ENCODE data around the gene HDAC8.
"Not testable (repeated sequence)": the region's sequence is repeated elsewhere in the genome, so short reads cannot be mapped to it uniquely, and the experiment has no call there.

Gene HDAC8

GRCh38 chrX:72460715-72461114 is 111.9 kb downstream of the HDAC8 start:
- no peak for DNase-seq

DNA sequence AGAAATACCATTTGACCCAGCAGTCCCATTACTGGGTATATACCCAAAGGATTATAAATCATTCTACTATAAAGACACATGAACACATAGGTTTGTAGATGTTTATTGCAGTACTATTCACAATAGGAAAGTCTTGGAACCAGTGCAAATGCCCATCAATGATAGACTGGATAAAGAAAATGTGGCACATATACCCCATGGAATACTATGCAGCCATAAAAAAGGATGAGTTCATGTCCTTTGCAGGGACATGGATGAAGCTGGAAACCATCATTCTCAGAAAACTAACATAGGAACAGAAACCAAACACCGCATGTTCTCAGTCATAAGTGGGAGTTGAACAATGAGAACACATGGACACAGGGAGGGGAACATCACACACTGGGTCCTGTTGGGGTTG is 123.6 kb downstream of the HDAC8 start:
- DNase-seq: not testable (repeated sequence)

- DNase-seq: not testable (repeated sequence)
Observed at GRCh38 chrX:72440764-72441163, 131.9 kb downstream of the HDAC8 start.

- no peak for DNase-seq
Observed at GRCh38 chrX:72436010-72436409, 136.6 kb downstream of the HDAC8 start.

DNA sequence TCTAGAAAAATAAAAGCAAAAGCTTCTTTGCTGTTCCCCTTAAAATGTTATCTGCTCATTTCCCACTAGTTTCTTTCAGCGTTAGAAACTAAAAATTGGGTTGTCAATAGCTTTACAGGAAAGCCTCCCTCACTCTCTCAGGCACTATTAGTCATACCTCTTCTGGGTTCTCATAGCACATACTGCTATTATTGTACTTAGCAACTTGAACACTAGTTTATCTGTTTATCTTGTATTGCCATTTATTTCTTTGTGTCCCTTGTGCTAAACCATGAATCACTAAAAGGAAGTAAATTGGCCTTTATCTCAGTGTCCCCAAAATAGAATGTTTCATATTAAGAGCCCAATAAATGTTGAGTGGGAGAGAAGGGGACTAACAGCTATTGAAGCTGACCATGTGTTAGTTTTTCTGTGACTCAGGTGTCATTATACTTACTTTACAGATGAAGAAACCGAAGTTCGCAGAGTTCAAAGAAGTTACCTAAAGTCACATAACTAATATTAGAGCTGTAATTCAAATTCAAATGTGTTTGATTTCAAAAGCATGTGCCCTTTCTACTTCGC is 142.2 kb downstream of the HDAC8 start:
- DNase-seq: no peak

DNA sequence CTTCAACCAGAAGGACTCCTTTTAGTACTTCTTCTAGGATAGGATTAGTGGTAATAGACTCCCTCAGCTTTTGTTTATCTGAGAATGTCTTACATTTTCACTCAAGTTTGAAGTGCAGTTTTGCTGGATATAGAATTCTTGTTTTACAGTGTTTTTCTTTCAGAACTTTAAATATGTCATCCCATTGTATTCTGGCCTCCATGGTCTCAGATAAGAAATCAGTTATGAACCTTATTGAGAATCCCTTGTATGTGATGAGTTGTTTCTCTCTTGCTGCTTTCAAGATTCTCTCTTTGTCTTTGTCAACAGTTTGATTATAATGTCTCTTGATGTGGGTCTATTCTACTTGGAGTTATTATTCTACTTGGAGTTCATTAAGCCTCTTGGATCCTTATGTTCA is 150.8 kb downstream of the HDAC8 start:
- no peak for DNase-seq

GRCh38 chrX:72409993-72410392 is 162.7 kb downstream of the HDAC8 start:
- DNase-seq: no peak

- no peak for DNase-seq
Observed at GRCh38 chrX:72408885-72409284, 163.8 kb downstream of the HDAC8 start.

DNA sequence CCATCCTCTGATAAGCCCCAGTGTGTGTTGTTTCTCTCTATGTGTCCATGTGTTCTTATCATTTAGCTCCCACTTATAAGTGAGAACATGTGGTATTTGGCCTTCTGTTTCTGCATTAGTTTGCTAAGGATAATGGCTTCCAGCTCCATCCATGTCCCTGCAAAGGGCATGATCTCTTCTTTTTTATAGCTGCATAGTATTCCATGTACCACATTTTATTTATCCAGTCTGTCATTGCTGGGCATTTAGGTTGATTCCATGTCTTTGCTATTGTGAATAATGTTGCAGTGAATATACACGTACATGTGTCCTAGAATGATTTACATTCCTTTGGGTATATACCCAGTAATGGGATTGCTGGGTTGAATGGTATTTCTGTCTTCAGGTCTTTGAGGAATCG is 167.5 kb downstream of the HDAC8 start:
- not testable (repeated sequence) for DNase-seq

DNA sequence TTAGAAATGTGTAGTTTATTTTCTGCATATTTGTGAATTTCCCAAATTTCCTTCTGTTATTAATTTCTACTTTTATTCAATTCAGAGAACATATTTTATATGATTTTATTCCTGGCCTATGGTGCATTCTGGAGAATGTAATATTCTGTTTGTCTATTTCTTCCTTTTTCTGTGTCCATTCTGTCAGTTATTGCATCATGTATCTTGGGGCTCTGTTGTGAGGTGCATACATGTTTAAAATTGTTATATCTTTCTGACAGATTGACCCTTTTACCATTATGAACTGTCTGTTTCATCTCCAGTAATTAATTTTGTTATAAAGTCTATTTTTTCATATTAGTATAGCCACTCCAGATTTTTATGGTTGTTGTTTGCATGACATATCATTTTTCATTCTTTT is 170.0 kb downstream of the HDAC8 start:
- DNase-seq: no peak

GRCh38 chrX:72399816-72400215 is 172.8 kb downstream of the HDAC8 start:
- DNase-seq: no peak

DNA sequence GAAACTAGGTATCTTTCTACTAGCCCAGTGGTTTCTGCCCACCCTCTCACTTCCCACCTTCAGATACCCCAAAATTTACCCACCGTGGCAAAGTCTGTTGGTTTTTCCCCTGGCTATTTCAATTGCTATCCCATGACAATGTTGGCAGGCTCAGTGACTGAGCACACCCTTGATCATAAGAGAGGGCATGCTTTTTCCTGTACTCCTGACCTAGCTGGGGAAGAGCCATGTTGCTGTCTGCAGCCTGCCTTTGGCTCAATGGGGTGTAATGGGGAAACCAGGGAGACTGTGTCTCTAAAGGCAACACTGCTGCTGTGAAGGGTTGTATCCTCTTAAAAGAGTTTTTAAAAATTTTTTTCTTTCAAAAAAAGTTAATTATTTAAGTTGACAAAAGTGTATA is 176.5 kb downstream of the HDAC8 start:
- DNase-seq: no peak

GRCh38 chrX:72395237-72395636 is 177.4 kb downstream of the HDAC8 start:
- no peak for DNase-seq

DNA sequence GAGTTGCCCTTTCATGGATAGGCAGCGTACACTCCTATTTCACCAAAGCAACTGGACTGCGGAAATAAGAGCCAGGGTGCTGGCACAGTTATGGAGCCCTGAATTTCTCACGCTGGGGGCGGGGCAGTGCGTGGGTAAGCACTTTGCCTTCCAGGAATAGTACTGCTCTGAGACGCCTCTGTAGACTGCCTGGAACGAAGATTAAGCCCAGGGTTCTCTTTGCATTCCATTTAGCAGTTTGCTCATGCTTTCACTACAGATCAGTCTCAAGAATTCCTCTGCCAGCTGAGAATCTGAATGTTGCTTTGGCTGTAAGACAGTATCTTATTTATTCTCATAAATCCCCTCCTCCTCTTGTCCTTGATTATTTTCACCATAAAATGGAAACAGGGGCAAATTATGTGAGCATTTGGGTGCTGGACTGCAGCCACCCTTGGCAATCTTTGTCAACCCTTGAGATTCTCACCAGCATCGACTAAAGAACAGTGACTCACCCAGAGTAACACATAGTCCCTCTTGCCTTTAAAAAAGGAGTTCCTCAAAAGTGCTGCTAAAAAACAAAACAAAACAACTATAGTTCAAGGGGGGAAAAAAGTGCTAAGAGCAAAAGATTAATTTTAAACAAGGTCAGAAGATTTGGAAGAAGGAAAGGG is 178.0 kb downstream of the HDAC8 start:
- DNase-seq: no peak

- no peak for DNase-seq
Observed at GRCh38 chrX:72393836-72394517, 178.7 kb downstream of the HDAC8 start.

GRCh38 chrX:72392816-72393800 is 179.5 kb downstream of the HDAC8 start:
- no peak for DNase-seq

DNA sequence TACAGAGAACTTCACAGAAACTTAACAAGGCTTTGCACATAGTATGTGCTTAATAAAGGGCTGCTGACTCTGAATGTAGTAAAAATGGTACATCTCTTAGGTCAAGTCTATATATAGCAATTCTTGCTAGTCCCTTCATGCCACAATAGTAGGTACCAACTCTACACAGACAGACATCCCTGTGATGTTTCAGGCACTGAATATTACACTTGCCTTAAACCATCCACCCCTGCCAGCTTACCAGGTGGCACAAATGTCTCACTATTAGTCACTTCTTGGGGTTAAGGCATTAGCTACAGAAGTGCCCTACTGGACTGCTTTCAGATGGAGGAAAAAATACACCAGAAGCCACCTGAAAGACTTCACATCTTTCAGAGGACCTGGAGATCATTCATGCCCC is 180.6 kb downstream of the HDAC8 start:
- DNase-seq: no peak

DNA sequence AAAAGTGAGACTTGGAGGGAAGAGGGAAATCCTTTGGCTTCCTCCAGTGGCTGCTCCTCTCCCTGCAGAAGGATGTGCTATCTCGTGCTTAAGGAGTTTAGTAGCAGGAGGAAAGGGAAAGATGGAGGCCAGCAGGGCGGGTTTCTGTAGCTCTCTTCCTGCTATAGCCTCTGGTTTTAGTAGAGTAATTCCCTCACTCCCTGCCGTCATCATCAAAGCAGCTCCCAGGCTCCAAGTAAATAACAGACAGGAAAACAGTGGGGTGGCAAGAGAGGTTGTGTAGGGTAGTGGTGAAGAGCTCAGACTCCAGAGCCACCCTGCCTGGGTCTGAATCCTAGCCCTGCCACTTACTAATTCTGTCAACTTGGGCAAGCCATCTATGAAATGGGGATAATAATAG is 185.4 kb downstream of the HDAC8 start:
- no peak for DNase-seq

- DNase-seq: no peak
Observed at GRCh38 chrX:72382202-72382595, 190.4 kb downstream of the HDAC8 start.

- DNase-seq: no peak
Observed at GRCh38 chrX:72381439-72382201, 191.0 kb downstream of the HDAC8 start.

DNA sequence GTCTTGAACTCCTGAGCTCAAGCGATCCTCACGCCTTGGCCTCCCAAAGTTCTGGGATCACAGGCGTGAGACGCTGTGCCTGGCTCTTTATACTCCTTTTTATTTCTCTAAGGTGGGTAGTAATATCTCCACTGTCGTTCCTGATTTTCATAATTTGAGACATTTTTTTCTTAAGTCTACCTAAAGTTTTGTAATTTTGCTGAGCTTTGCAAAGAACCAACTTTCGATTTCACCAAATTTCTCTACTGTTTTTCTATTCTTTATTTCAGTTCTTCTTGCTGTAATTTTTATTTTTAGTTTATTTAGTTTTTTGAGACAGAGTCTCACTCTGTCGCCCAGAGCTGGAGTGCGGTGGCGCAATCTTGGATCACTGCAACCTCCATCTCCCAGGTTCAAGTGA is 196.5 kb downstream of the HDAC8 start:
- DNase-seq: no peak

DNA sequence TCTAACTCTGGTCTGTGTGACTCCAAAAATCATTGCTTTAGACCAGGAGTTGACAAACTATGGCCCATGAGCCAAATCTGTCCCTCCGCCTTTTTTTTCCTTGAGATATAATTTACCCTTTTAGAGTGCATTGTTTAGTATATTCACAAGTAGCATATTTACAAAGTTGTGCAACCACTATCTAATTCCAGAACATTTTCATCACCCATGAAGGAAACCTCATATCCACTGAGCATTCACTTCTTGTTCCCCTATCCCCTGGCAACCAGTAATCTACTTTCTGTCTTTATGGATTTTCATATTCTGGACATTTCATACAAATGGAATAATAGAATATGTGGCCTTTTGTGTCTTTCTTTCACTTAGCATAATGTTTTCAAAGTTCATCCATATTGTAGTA is 199.5 kb downstream of the HDAC8 start:
- DNase-seq: no peak

- no peak for DNase-seq
Observed at GRCh38 chrX:72372735-72373134, 199.9 kb downstream of the HDAC8 start.

Data from activated effector memory CD4-positive, alpha-beta T cell treated with Interleukin-2 at 50 U/mL for 16 hours (primary cell).